Endodermal cell (in vitro differentiated cells): ENCODE measurements around the gene GNG12. TPM values are rescaled to one million over a fixed set of nuclear protein-coding genes. Genes with fewer than 3 reads are reported as not detected.
"Not testable (repeated sequence)": the region's sequence is repeated elsewhere in the genome, so short reads cannot be mapped to it uniquely, and the experiment has no call there.

Source experiments
- DNase-seq: peaks from one replicate; pipeline ENCODE4 v3.0.0-alpha.2; 2017
- H3K27ac ChIP-seq: 2 replicates; pipeline ENCODE4 v1.5.1; 2013; ENCODE audit warnings: mild to moderate bottlenecking, low read depth, low read length, moderate library complexity
- H3K27me3 ChIP-seq: 2 replicates; pipeline ENCODE4 v1.6.1; 2013; ENCODE audit warnings: mild to moderate bottlenecking, low read length, moderate library complexity; ENCODE audit not compliant: insufficient read depth, control insufficient read depth, poor library complexity, severe bottlenecking
- H3K36me3 ChIP-seq: 2 replicates; pipeline ENCODE4 v1.7.0; 2013; ENCODE audit warnings: mild to moderate bottlenecking, low read length, moderate library complexity; ENCODE audit not compliant: control insufficient read depth, insufficient read depth
- H3K4me1 ChIP-seq: one replicate; pipeline ENCODE4 v1.7.0; 2013; ENCODE audit warnings: low read length; ENCODE audit not compliant: control insufficient read depth, insufficient read depth
- H3K4me3 ChIP-seq: 2 replicates; pipeline ENCODE4 v1.5.1; 2013; ENCODE audit warnings: mild to moderate bottlenecking, low read length, moderate library complexity
- H3K9ac ChIP-seq: 2 replicates; pipeline ENCODE4 v1.6.1; 2013; ENCODE audit warnings: mild to moderate bottlenecking, low read length, moderate library complexity; ENCODE audit not compliant: poor library complexity, severe bottlenecking; ENCODE audit errors: extremely low read depth
- H3K9me3 ChIP-seq: 2 replicates; pipeline ENCODE4 v1.6.1; 2013; ENCODE audit warnings: mild to moderate bottlenecking, low read length, moderate library complexity; ENCODE audit not compliant: control insufficient read depth
- H3K27ac Mint-ChIP-seq: 2 replicates; pipeline ENCODE4 v1.8.0; 2020; ENCODE audit warnings: mixed read lengths
- H3K27me3 Mint-ChIP-seq: 2 replicates; pipeline ENCODE4 v1.8.0; 2021; ENCODE audit warnings: mild to moderate bottlenecking, mixed read lengths; ENCODE audit not compliant: insufficient read depth
- H3K36me3 Mint-ChIP-seq: 2 replicates; pipeline ENCODE4 v1.8.0; 2020; ENCODE audit warnings: low read depth, mixed read lengths
- H3K4me1 Mint-ChIP-seq: 2 replicates; pipeline ENCODE4 v1.8.0; 2020; ENCODE audit warnings: mixed read lengths
- H3K4me3 Mint-ChIP-seq: 2 replicates; pipeline ENCODE4 v1.8.0; 2020; ENCODE audit warnings: mild to moderate bottlenecking, moderate library complexity, mixed read lengths
- H3K9me3 Mint-ChIP-seq: 2 replicates; pipeline ENCODE4 v1.8.0; 2020; ENCODE audit warnings: mild to moderate bottlenecking, mixed read lengths
- WGBS, 2 experiments: methylation state at CpG; one replicate each; pipeline versions ENCODE4 v1.1.5 to v1.1.7; 2013; ENCODE audit warnings: missing lambda C conversion rate in 2 of 2, mixed read lengths in 1 of 2; ENCODE audit not compliant: insufficient coverage in 1 of 2, insufficient read length in 1 of 2; 5-methylcytosine and 5-hydroxymethylcytosine counted together
- total RNA-seq, 2 donors: library from RNA; stranded (reverse); fragmentation: NEBNext Ultra II Directional in 1 of 2; extraction: Animal tissue kit (Norgen Biotek cat#: 25700) in 1 of 2; gene quantifications; 2 replicates in 1 of 2; 3 replicates in 1 of 2; pipeline ENCODE4 v1.2.1, GENCODE V29; 2021
- TF ChIP-seq, protein P1 (sequence below): fragments of 200-600 bp; sonication (generic); conservative IDR thresholded peaks from 2 replicates; pipeline ENCODE4 v1.5.0; 2021; ENCODE audit warnings: antibody characterized with exemption, mild to moderate bottlenecking

GNG12 gene
- total RNA-seq, 2 donors from 2014 or later, result 7.7 to 9.2 TPM

- Histone ChIP-seq H3K4me1 (no peaks in the 10 kb centered on the region), H3K9me3 (no peaks in the 10 kb centered on the region), H3K36me3 (no peaks in the 10 kb centered on the region), H3K27me3 (no peaks in the 10 kb centered on the region), H3K4me3 (no peak overlapping the region), H3K27ac (no peak overlapping the region), H3K9ac (no peak overlapping the region)
- TF ChIP-seq, protein P1, sequence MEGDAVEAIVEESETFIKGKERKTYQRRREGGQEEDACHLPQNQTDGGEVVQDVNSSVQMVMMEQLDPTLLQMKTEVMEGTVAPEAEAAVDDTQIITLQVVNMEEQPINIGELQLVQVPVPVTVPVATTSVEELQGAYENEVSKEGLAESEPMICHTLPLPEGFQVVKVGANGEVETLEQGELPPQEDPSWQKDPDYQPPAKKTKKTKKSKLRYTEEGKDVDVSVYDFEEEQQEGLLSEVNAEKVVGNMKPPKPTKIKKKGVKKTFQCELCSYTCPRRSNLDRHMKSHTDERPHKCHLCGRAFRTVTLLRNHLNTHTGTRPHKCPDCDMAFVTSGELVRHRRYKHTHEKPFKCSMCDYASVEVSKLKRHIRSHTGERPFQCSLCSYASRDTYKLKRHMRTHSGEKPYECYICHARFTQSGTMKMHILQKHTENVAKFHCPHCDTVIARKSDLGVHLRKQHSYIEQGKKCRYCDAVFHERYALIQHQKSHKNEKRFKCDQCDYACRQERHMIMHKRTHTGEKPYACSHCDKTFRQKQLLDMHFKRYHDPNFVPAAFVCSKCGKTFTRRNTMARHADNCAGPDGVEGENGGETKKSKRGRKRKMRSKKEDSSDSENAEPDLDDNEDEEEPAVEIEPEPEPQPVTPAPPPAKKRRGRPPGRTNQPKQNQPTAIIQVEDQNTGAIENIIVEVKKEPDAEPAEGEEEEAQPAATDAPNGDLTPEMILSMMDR, result no peak
- Mint-ChIP-seq H3K27ac (no peak overlapping the region), H3K9me3 (no peaks in the 10 kb centered on the region), H3K4me3 (no peak overlapping the region), H3K36me3 (no peaks in the 10 kb centered on the region), H3K4me1 (peaks cover 2% of the 10 kb centered on the region), H3K27me3 (peaks cover 10% of the 10 kb centered on the region)
- DNase-seq, result no peak
- 100% methylated on average over 1 of the region's 1 CpG; no CpG with 5 or more reads in 1 of the 2 experiments for WGBS, 2 experiments
Measured at GRCh38 chr1:67664048-67664447, 169.2 kb downstream of the GNG12 start.

DNA sequence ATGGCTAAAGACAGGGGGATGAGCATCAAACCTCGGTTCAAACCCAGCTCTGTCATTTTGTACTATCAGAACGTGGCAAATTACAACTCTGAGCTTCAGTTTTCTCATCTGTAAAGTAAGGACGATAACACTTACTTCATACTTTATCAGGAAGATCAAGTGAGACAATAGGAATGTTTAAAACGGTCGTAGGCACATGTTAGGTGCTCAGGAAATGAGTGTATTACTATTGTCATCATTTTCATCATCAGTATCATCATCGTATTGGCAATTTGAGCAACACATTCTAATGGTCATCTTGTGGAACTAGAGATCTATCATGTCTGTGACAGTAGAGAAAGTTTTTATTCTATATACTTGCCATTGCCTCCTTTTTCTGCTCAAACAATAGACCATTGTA is 170.4 kb downstream of the GNG12 start:
- no peak overlapping the region for H3K4me3 ChIP-seq
- H3K9ac ChIP-seq, result no peak overlapping the region
- H3K36me3 ChIP-seq, result no peaks in the 10 kb centered on the region
- WGBS, 2 experiments, result 69 to 77% methylated on average over 4 to 6 of the region's 6 CpGs
- H3K4me1 ChIP-seq, result no peaks in the 10 kb centered on the region
- no peaks in the 10 kb centered on the region for H3K27me3 ChIP-seq
- Mint-ChIP-seq H3K27ac (no peak overlapping the region), H3K27me3 (peaks cover 10% of the 10 kb centered on the region), H3K36me3 (no peaks in the 10 kb centered on the region), H3K4me3 (no peak overlapping the region), H3K4me1 (peaks cover 2% of the 10 kb centered on the region), H3K9me3 (no peaks in the 10 kb centered on the region)
- DNase-seq, result no peak
- H3K9me3 ChIP-seq, result no peaks in the 10 kb centered on the region
- TF ChIP-seq, protein P1, result no peak
- no peak overlapping the region for H3K27ac ChIP-seq

GRCh38 chr1:67659229-67659628 is 174.0 kb downstream of the GNG12 start:
- H3K4me3 ChIP-seq, result no peak overlapping the region
- DNase-seq, result no peak
- TF ChIP-seq, protein P1, result no peak
- H3K36me3 ChIP-seq, result no peaks in the 10 kb centered on the region
- H3K4me3 Mint-ChIP-seq, result no peak overlapping the region
- H3K27ac Mint-ChIP-seq, result no peak overlapping the region
- peaks cover 2% of the 10 kb centered on the region for H3K4me1 Mint-ChIP-seq
- no peaks in the 10 kb centered on the region for H3K9me3 ChIP-seq
- WGBS, 2 experiments, result 92 to 100% methylated on average over 1 to 2 of the region's 2 CpGs
- H3K27me3 Mint-ChIP-seq, result peaks cover 10% of the 10 kb centered on the region
- H3K4me1 ChIP-seq, result no peaks in the 10 kb centered on the region
- no peaks in the 10 kb centered on the region for H3K27me3 ChIP-seq
- H3K36me3 Mint-ChIP-seq, result no peaks in the 10 kb centered on the region
- no peak overlapping the region for H3K27ac ChIP-seq
- no peaks in the 10 kb centered on the region for H3K9me3 Mint-ChIP-seq
- no peak overlapping the region for H3K9ac ChIP-seq

DNA sequence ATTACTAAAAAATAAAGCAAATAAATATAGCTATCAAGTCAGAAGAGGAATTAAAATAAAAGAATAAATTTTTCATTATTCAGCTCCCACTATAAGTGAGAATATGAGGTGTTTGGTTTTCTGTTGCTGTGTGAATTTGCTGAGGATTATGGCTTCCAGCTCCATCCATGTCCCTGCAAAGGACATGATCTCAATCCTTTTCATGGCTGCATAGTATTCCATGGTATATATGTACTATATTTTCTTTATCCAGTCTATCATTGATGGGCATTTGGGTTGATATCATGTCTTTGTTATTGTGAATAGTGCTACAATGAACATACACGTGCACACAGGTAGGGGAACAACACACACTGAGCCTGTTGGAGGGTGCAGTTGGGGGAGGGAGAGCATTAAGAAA is 176.1 kb downstream of the GNG12 start:
- not testable (repeated sequence) for H3K27ac Mint-ChIP-seq, H3K9ac ChIP-seq, H3K9me3 Mint-ChIP-seq, H3K4me1 ChIP-seq, H3K4me3 ChIP-seq, H3K36me3 ChIP-seq, DNase-seq, H3K27me3 ChIP-seq, H3K27ac ChIP-seq, H3K4me1 Mint-ChIP-seq, H3K36me3 Mint-ChIP-seq, H3K4me3 Mint-ChIP-seq, H3K9me3 ChIP-seq
- H3K27me3 Mint-ChIP-seq, result peaks cover 12% of the 10 kb centered on the region
- WGBS, 2 experiments, result 92 to 100% methylated on average over 1 of the region's 1 CpG
